GM23248 (cell line): ENCODE results near the gene FOSL2. TPM values are rescaled to one million over a fixed set of nuclear protein-coding genes. Genes with fewer than 3 reads are reported as not detected.
A peak's percentile ranks its signal among the peaks of the same experiment; 100 is the strongest.

Source experiments
- DNase-seq: peaks from one replicate; pipeline ENCODE4 v3.0.0-alpha.2; 2015
- H2AFZ ChIP-seq: fragments of 200-600 bp; sonication (generic); 2 replicates; pipeline ENCODE4 v1.6.1; 2016; ENCODE audit warnings: antibody characterized with exemption
- H3F3A ChIP-seq: fragments of 200-600 bp; sonication (generic); 2 replicates; pipeline ENCODE4 v1.6.1; 2016; ENCODE audit warnings: mild to moderate bottlenecking, antibody characterized with exemption, mixed run types; ENCODE audit not compliant: insufficient read depth
- H3K27ac ChIP-seq: fragments of 200-600 bp; sonication (generic); 2 replicates; pipeline ENCODE4 v1.5.1; 2016; ENCODE audit warnings: mild to moderate bottlenecking
- H3K27me3 ChIP-seq: fragments of 200-600 bp; sonication (generic); replicated peaks from 2 replicates; pipeline ENCODE4 v1.6.1; 2016; ENCODE audit warnings: mild to moderate bottlenecking; ENCODE audit not compliant: insufficient read depth
- H3K36me3 ChIP-seq: fragments of 200-600 bp; sonication (generic); 2 replicates; pipeline ENCODE4 v1.6.1; 2016; ENCODE audit warnings: low read depth, mild to moderate bottlenecking
- H3K4me1 ChIP-seq: fragments of 200-600 bp; sonication (generic); 2 replicates; pipeline ENCODE4 v1.6.1; 2016; ENCODE audit warnings: mild to moderate bottlenecking; ENCODE audit not compliant: insufficient read depth
- H3K4me2 ChIP-seq: fragments of 200-600 bp; sonication (generic); one replicate; pipeline ENCODE4 v1.6.1; 2016; ENCODE audit warnings: mild to moderate bottlenecking; ENCODE audit not compliant: unreplicated experiment
- H3K4me3 ChIP-seq: fragments of 200-600 bp; sonication (generic); 2 replicates; pipeline ENCODE4 v1.5.1; 2016; ENCODE audit warnings: mild to moderate bottlenecking
- H3K79me2 ChIP-seq: fragments of 200-600 bp; sonication (generic); 2 replicates; pipeline ENCODE4 v1.6.1; 2016; ENCODE audit warnings: mild to moderate bottlenecking; ENCODE audit not compliant: insufficient read depth
- H3K9ac ChIP-seq: fragments of 200-600 bp; sonication (generic); 2 replicates; pipeline ENCODE4 v1.6.1; 2016; ENCODE audit warnings: mild to moderate bottlenecking
- H3K9me2 ChIP-seq: fragments of 200-600 bp; sonication (generic); 2 replicates; pipeline ENCODE4 v1.6.1; 2016; ENCODE audit warnings: mixed run types, mild to moderate bottlenecking, moderate library complexity; ENCODE audit not compliant: insufficient read depth
- H3K9me3 ChIP-seq: fragments of 200-600 bp; sonication (generic); one replicate; pipeline ENCODE4 v1.6.1; 2017; ENCODE audit warnings: low read depth
- H4K20me1 ChIP-seq: fragments of 200-600 bp; sonication (generic); 2 replicates; pipeline ENCODE4 v1.6.0; 2016; ENCODE audit not compliant: insufficient read depth
- EZH2 ChIP-seq: fragments of 200-600 bp; sonication (generic); IDR thresholded peaks from 2 replicates; pipeline ENCODE4 v1.6.1; 2018; ENCODE audit warnings: antibody characterized with exemption, mild to moderate bottlenecking; ENCODE audit not compliant: insufficient read depth, poor library complexity, severe bottlenecking
- EZH2phosphoT487 ChIP-seq: fragments of 200-600 bp; sonication (generic); IDR thresholded peaks from 2 replicates; pipeline ENCODE4 v1.6.1; 2018; ENCODE audit warnings: antibody characterized with exemption, moderate library complexity, mild to moderate bottlenecking, low read depth; ENCODE audit not compliant: insufficient read depth
- WGBS, 2 experiments: methylation state at CpG; one replicate each; pipeline ENCODE4 v1.1.6; 2015 to 2017; ENCODE audit warnings: low lambda C conversion rate in 2 of 2, low coverage in 1 of 2; ENCODE audit errors: missing lambda C conversion rate in 2 of 2; 5-methylcytosine and 5-hydroxymethylcytosine counted together
- in situ Hi-C: fragments of 300-500 bp; cut with MboI; formaldehyde crosslinking; loops from 2 replicates; pipeline ENCODE4 v1.15.0; 2020
- polyA plus RNA-seq: library from polyadenylated mRNA; unstranded; fragments of >200 nt; fragmentation: Nextera tagmentation; extraction: Ambion mirVana; gene quantifications from 2 replicates; pipeline ENCODE4 v1.2.1, GENCODE V29; 2016
- total RNA-seq: library from RNA; depleted of rRNA; stranded (reverse); fragments of >200 nt; shearing (Covaris generic); gene quantifications from 2 replicates; pipeline ENCODE4 v1.2.3, GENCODE V29; 2014

Gene FOSL2
- total and polyA plus RNA-seq, 2 experiments from 2014 or later: 42.4 to 78.0 TPM

GRCh38 chr2:28406276-28407096 lies 13.8 kb downstream of the FOSL2 start:
- Histone ChIP-seq H3K4me1 (peaks cover 32% of the 10 kb centered on the region), H3K27ac (peak overlapping the region; percentile 67), H3K27me3 (no peaks in the 10 kb centered on the region), H2AFZ (no peak overlapping the region), H3K79me2 (peaks cover 100% of the 10 kb centered on the region), H3K9ac (peak overlapping the region; percentile 50), H3K4me2 (peak overlapping the region; percentile 43), H3F3A (peaks cover 81% of the 10 kb centered on the region), H3K9me2 (no peaks in the 10 kb centered on the region), H3K36me3 (peaks cover 79% of the 10 kb centered on the region), H3K4me3 (peak overlapping the region; percentile 7; the same call in 1 of the 2 replicates), H3K9me3 (no peaks in the 10 kb centered on the region), H4K20me1 (peaks cover 21% of the 10 kb centered on the region)
- 54 to 65% methylated on average over 14 to 16 of the region's 16 CpGs for WGBS, 2 experiments
- TF ChIP-seq EZH2phosphoT487 (no peak), EZH2 (no peak)
- in situ Hi-C loops: no loop called here
- peak; percentile 87 for DNase-seq

GRCh38 chr2:28407131-28407975 lies 14.7 kb downstream of the FOSL2 start:
- no peak for TF ChIP-seq EZH2
- no peak for TF ChIP-seq EZH2phosphoT487
- no peaks in the 10 kb centered on the region for H3K9me3 ChIP-seq
- H3K27ac ChIP-seq: peak overlapping the region; percentile 67
- WGBS, 2 experiments: 71 to 78% methylated on average over 8 of the region's 8 CpGs
- H3K79me2 ChIP-seq: peaks cover 97% of the 10 kb centered on the region
- peaks cover 14% of the 10 kb centered on the region; the same call in 1 of the 2 replicates for H4K20me1 ChIP-seq
- H3K9me2 ChIP-seq: no peaks in the 10 kb centered on the region
- DNase-seq: no peak
- peaks cover 80% of the 10 kb centered on the region for H3K36me3 ChIP-seq
- H3K4me2 ChIP-seq: peak overlapping the region; percentile 43
- H3F3A ChIP-seq: peaks cover 75% of the 10 kb centered on the region
- in situ Hi-C loops: no loop called here
- peaks cover 24% of the 10 kb centered on the region for H3K4me1 ChIP-seq
- H3K27me3 ChIP-seq: no peaks in the 10 kb centered on the region
- no peak overlapping the region for H3K4me3 ChIP-seq
- no peak overlapping the region for H2AFZ ChIP-seq
- peak overlapping the region; percentile 50; the same call in 1 of the 2 replicates for H3K9ac ChIP-seq

- no peaks in the 10 kb centered on the region for H3K9me2 ChIP-seq
- H4K20me1 ChIP-seq: peaks cover 7% of the 10 kb centered on the region; the same call in 1 of the 2 replicates
- H3K79me2 ChIP-seq: peaks cover 97% of the 10 kb centered on the region
- TF ChIP-seq EZH2phosphoT487: no peak
- no peak for TF ChIP-seq EZH2
- H3F3A ChIP-seq: peaks cover 67% of the 10 kb centered on the region
- H3K4me1 ChIP-seq: peaks cover 17% of the 10 kb centered on the region
- no peak overlapping the region for H3K4me3 ChIP-seq
- in situ Hi-C loops: no loop called here
- DNase-seq: no peak
- peak overlapping the region; percentile 67 for H3K27ac ChIP-seq
- no peak overlapping the region for H3K9ac ChIP-seq
- no peak overlapping the region for H2AFZ ChIP-seq
- no peak overlapping the region for H3K4me2 ChIP-seq
- H3K9me3 ChIP-seq: no peaks in the 10 kb centered on the region
- peaks cover 83% of the 10 kb centered on the region for H3K36me3 ChIP-seq
- H3K27me3 ChIP-seq: no peaks in the 10 kb centered on the region
- WGBS, 2 experiments: 41 to 50% methylated on average over 5 of the region's 5 CpGs
Observed at GRCh38 chr2:28407976-28408690, 15.5 kb downstream of the FOSL2 start.
